ENCODE measurements around the gene CAB39. TPM values are rescaled to one million over a fixed set of nuclear protein-coding genes. Genes with fewer than 3 reads are reported as not detected.

Gene CAB39
- polyA plus RNA-seq, 1 experiment, result 23.6 TPM

GRCh38 chr2:230815088-230815487 lies 102.4 kb downstream of the CAB39 start:
- H3K36me3 ChIP-seq (ENCODE audit: control insufficient read depth, insufficient read depth, low read length), result peaks cover 10% of the 10 kb centered on the region
- CTCF ChIA-PET, result interaction anchor here (0.6 to 2.2 kb wide), 3 partner anchors 9 to 172 kb away, joined by 3 to 10 read pairs (median 5); no protein-coding TSS in a partner anchor
- no peaks in the 10 kb centered on the region for H3K27me3 ChIP-seq (ENCODE audit: control insufficient read depth, insufficient read depth, low read length)
- TF ChIP-seq CTCF (IDR thresholded peaks at IDR 0.05; ENCODE audit: insufficient read depth, low read depth, low read length), result no peak
- H3K4me3 ChIP-seq (ENCODE audit: low read depth, low read length), result no peak overlapping the region
- no peak for DNase-seq (ENCODE audit: low read depth)
- POLR2A ChIA-PET, result no interaction called here

GRCh38 chr2:230816735-230817134 lies 104.1 kb downstream of the CAB39 start:
- ChIA-PET CTCF (interaction anchor here (0.8 to 1.6 kb wide), 4 partner anchors 9 to 236 kb away, joined by 3 read pairs; no protein-coding TSS in a partner anchor), POLR2A (no interaction called here)
- Histone ChIP-seq H3K27me3 (ENCODE audit: control insufficient read depth, insufficient read depth, low read length) (no peaks in the 10 kb centered on the region), H3K4me3 (ENCODE audit: low read depth, low read length) (no peak overlapping the region), H3K36me3 (ENCODE audit: control insufficient read depth, insufficient read depth, low read length) (peaks cover 8% of the 10 kb centered on the region)
- DNase-seq (ENCODE audit: low read depth), result no peak
- no peak for TF ChIP-seq CTCF (IDR thresholded peaks at IDR 0.05; ENCODE audit: insufficient read depth, low read depth, low read length)

GRCh38 chr2:230819433-230819832 lies 106.8 kb downstream of the CAB39 start:
- ChIA-PET POLR2A (no interaction called here), CTCF (interaction anchor here (1.2 to 1.5 kb wide), 3 partner anchors 13 to 234 kb away, joined by 3 to 4 read pairs (median 3); no protein-coding TSS in a partner anchor)
- H3K4me3 ChIP-seq (ENCODE audit: low read depth, low read length), result no peak overlapping the region
- H3K36me3 ChIP-seq (ENCODE audit: control insufficient read depth, insufficient read depth, low read length), result peaks cover 6% of the 10 kb centered on the region; the same call in 1 of the 2 replicates
- no peaks in the 10 kb centered on the region for H3K27me3 ChIP-seq (ENCODE audit: control insufficient read depth, insufficient read depth, low read length)
- no peak for TF ChIP-seq CTCF (IDR thresholded peaks at IDR 0.05; ENCODE audit: insufficient read depth, low read depth, low read length)
- no peak for DNase-seq (ENCODE audit: low read depth)

- no peak overlapping the region for H3K4me3 ChIP-seq (ENCODE audit: low read depth, low read length)
- ChIA-PET CTCF (interaction anchor here (0.7 to 3.5 kb wide), 3 partner anchors 11 to 166 kb away, joined by 3 to 87 read pairs (median 7); no protein-coding TSS in a partner anchor), POLR2A (no interaction called here)
- TF ChIP-seq CTCF (IDR thresholded peaks at IDR 0.05; ENCODE audit: insufficient read depth, low read depth, low read length), result no peak
- DNase-seq (ENCODE audit: low read depth), result no peak
- no peaks in the 10 kb centered on the region for H3K27me3 ChIP-seq (ENCODE audit: control insufficient read depth, insufficient read depth, low read length)
- peaks cover 4% of the 10 kb centered on the region; the same call in 1 of the 2 replicates for H3K36me3 ChIP-seq (ENCODE audit: control insufficient read depth, insufficient read depth, low read length)
Observed at GRCh38 chr2:230821261-230821990, 108.8 kb downstream of the CAB39 start.

- POLR2A ChIA-PET, result no interaction called here
- no peak for TF ChIP-seq CTCF (IDR thresholded peaks at IDR 0.05; ENCODE audit: insufficient read depth, low read depth, low read length)
- H3K4me3 ChIP-seq (ENCODE audit: low read depth, low read length), result no peak overlapping the region
- H3K27me3 ChIP-seq (ENCODE audit: control insufficient read depth, insufficient read depth, low read length), result peaks cover 1% of the 10 kb centered on the region; the same call in 1 of the 2 replicates
- no peak for DNase-seq (ENCODE audit: low read depth)
- CTCF ChIA-PET, result interaction anchor here (0.7 to 3.5 kb wide), 5 partner anchors 10 to 165 kb away, joined by 3 to 87 read pairs (median 14); no protein-coding TSS in a partner anchor
- H3K36me3 ChIP-seq (ENCODE audit: control insufficient read depth, insufficient read depth, low read length), result peaks cover 3% of the 10 kb centered on the region; the same call in 1 of the 2 replicates
Observed at GRCh38 chr2:230821991-230822520, 109.4 kb downstream of the CAB39 start.
